ENCODE data around the gene MUC5AC.
"Not testable (repeated sequence)": the region's sequence is repeated elsewhere in the genome, so short reads cannot be mapped to it uniquely, and the experiment has no call there.

The MUC5AC gene

DNA sequence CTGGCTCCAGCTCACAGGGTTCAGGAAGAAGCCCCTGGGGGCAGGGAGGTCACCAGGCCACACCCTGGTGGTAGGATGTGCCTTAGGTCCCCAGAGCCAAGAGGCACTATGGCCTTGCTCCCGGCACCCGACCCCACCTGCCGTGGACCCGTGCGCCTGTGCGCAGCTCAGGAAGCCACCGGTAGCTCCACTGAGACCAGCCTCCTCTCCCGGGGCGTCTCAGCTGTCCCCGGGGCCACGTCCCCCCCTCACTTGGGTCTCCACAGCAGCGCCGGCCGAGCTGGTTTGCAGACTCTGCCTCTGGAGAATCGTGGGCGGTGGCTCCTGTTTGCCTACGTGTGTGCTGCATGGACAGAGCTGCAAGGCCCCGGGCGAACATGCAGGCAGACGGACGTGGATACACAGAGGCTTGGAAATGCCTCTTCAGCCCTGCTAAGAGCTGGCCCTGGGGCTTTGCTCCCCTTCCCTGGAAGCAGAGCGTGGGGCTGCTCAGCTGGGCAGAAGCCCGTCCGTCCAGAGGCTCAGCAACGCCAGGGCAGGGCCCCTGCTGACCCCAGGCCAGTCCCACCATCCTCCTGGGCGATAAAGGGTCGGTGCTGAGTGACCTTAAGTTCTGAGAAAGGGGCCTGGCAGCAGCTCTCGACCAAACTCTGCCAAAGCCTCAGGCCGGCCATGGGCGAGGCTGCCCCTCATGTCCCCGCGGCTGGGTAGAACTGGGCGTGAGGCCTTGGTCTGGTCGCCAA is 49.8 kb downstream of the MUC5AC start:
- no peak for DNase-seq (ENCODE audit: low read depth, low spot score)

DNA sequence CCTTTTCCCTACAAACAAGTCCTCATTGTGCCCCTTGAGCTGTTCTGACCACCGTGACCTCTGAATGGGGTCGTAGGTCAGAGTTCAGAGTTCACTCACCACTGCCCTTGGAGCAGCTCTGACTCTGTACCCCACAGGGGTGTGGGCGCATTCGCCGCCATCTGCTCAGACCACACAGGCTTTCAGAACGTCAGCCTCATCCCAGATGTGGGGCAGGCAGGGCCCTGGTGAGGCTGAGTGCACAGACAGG is 50.3 kb downstream of the MUC5AC start:
- no peak for DNase-seq (ENCODE audit: low read depth, low spot score)

DNA sequence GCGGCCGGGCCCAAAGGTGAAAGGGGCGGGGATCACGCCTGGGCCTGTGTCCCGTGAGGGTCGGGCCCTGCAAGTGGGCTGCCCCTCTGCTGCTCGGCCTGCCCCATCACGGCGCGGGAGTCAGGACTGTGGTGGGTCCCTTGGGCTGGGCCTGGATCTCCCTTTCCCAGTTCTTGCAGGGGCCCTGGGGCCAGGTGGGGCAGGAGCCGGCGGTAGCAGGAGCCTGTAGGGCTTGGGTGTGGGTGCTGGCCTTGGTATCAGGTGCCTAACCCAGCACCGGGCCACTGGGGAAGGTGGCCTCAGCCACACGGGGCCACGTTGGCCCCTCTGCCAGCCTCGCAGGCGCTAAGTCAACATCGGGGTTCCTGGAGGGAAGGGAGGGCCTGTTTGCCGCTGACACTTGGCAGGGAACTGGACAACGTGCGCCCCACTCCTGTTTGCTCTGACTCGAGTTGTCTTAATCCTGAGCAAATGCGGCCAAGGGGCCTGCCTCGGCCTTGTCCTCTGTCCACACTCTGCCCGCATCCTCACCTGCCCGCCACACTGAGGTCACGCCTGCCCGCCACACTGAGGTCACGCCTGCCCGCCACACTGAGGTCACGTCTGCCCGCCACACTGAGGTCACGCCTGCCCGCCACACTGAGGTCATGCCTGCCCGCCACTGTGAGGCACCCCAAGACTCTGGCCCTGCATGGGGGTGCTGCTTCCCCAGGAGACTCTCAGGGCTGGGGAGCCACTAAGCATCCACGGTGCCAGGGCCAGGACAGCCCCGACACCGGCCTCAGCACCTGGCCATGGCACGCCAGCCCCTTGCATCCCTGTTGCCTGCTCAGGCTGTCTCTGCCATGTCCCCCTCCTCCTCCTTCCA is 50.9 kb downstream of the MUC5AC start:
- DNase-seq (ENCODE audit: low read depth, low spot score) = no peak

DNA sequence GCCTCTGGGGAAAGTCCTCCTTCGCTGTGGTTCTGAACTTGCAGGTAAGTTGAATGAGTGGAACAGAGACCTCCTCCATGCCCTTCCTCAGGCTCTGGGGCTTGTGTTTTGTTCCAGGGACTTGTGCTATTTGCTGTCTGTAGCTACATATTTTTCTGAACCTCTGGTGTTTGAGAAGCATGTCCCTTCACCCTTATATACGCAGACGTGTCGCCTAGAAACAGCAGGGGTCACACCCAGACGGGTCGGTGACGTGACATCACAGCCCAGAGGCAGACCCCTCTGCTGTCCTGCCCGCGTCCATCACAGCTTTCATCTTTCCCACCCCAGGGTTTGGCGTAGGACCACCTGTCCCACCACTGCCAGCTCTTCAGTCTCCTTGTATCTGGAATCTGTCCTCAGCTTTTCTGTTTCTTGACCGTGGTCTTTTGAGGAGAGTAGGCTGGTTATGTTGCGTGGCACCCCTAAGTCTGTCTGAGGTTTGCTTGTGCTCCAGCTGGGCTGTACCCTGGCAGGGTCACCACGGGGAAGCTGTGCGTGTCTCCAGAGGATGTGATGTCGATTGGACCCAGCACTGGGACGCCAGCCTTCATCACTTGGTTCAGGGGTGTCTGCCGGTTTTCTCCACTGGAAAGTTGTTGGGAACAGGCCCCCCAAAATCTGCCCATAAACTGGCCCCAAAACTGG is 51.8 kb downstream of the MUC5AC start:
- DNase-seq (ENCODE audit: low read depth, low spot score) = no peak

DNA sequence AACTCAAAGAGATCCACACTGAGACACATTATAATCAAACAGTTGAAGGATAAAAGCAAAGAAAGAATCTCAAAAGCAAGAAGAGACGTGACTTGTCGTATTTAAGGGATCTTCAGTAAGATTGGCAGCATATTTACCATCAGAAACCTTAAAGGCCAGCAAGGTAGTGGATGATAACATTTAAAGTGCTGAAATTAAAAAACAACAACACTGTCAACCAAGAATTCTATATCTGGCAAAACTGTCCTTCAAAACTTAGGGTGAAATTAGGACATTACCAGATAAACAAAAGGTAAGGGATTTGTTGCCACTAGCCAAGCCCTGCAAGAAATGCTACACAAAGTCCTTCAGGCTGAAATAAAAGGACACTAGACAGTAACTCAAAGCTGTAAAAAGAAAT is 54.1 kb downstream of the MUC5AC start:
- DNase-seq (ENCODE audit: low read depth, low spot score) = no peak

DNA sequence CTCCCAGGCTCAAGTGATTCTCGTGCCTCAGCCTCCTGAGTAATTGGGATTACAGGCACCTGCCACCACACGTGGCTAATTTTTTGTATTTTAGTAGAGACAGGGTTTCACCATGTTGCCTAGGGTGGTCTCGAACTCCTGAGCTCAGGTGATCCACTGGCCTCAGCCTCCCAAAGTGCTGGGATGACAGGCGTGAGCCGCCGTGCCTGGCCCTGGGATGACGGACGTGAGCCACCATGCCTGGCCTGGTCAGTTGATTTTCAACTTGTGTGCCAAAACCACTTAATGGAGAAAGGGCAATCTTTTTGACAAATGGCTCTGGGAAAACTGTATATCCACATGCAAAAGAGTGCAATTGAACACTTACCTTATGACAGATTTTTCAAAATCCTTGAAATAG is 58.1 kb downstream of the MUC5AC start:
- DNase-seq (ENCODE audit: low read depth, low spot score) = not testable (repeated sequence)

DNA sequence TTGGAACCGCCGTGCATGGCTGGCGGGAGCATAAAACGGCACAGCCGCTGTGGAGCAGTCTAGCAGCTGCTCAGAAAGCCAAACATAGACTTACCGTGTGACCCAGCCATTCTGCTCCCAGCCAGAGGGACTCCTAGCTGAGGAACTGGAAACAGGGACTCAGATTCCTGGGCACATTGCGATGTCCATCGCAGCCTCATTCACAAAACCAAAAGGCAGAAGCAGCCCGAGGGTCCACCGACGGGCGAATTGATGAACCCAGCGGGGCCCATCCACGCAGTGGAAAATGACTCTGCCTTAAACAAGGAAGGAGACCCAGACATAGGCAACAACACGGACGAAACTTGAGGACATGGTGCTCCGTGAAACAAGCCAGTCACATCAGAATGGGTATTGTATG is 59.4 kb downstream of the MUC5AC start:
- DNase-seq (ENCODE audit: low read depth, low spot score) = no peak

DNA sequence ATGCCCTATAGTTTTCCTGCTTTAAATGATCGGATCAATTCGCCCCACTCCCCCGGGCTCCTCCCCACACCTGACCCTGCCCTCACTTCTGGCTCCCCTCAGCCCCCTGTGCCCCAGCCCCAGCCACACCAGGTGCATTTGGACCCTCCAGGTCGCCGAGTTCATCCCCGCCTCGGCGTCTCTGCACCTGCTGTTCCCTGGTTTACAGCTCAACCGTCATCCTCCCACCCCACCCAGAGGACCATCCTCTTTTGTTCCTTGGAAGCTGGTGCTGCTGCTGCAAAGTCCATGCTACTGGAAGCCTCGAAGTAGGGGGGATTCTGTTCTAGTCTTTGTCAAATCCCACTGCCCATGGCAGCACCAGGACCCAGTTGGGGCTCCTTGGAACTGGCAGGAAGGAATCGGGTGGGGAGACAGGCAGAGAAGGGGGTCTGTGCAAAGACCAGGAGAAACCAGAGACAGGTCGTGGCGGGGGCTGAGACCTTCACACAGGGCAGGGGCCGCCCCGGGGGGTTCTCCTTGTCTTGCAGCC is 60.6 kb downstream of the MUC5AC start:
- no peak for DNase-seq (ENCODE audit: low read depth, low spot score)

DNA sequence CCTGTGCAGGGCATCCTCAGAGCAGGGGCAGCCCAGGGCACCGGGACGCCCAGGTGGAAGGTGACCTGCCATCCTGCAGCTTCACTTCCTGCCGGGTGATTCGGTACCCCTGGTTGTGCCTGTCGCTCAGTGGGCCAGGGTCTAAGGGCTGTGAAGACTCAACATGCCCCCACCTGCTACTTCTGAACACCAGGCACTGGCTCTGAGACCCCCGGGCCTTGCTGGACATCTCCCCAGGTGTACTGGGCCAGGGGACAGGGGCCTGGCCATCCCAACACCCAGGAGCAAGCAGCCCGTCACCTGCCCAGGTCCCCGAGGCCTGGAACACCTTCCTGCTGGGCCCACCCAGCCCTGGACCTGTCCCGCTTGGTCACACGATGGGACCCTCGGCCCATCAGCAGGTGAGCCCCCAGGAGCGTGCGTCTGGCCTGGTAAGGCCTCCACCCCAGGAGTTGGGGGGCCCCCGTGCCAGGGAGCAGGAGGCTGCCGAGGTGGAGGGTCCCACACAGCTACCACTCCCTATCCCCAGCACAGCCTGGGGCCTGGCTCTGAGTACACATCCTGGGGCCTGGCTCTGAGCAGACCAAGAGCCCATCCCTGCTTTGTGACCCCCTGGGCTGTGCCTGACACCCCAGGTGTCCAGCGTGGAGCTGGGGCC is 61.2 kb downstream of the MUC5AC start:
- DNase-seq (ENCODE audit: low read depth, low spot score) = no peak

DNA sequence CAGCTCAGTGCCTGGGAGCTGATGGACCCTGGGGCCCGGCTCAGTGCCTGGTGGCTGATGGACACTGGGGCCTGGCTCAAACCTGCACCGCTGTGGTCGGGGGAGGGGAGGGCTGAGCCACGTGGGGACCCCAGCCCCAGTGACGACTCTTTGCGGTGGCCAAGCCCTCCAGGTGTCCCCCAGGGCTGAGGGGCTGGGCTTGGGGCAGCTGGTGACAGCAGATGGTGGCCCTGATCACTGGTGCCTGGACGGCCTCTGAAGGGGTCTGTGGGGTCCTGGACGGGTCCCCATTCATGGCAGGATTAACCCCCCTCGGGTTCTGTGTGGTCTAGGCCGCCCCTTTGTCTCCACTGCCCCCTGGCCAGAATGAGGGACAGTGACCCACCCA is 61.7 kb downstream of the MUC5AC start:
- no peak for DNase-seq (ENCODE audit: low read depth, low spot score)

DNA sequence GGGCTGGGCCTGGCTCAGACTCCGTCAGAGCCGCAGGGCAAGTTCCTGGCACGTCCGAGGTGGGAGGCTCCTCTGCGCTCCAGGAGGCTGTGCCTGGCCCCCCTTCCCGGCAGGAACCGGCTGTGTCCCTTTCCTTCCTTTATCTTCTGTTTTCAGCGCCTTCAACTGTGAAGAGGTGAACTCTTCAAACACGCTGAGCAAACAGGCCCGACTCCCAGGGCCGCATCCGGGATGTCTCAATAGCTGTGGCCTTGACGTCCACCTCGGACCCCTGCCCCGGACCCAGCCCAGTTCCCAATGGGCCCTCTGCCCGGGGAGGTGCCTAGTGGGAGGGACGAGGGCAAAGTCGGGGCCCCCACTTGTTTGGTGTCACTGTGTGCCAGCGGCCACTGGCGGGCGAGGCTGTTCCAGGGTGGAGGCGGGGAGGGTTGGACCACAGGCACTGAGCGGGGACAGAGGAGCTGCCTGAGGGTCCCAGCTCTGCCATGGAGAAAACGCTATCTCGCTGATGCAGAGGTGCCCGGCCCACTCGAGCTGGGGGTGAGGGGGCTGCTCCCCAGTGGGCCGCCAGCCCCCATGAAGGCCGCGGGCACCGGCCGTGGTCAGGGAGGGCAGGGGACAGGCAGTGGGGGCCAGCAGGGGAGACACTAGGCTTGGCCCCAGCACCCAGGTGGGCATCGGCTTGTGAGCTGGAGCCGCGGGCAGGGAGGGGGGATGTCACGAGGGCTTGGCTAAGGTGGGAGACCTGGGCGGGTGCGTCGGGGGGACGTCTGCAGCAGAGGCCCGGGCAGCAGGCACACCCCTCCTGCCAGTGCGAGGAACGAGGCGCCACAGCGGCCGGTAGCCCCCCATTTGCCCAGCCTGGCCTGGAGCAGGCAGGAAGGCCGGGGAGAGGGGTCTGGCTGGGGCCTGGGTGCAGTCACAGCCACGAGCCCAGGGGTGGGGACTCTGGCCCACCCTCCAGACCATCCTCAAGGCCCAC is 62.4 kb downstream of the MUC5AC start:
- no peak for DNase-seq (ENCODE audit: low read depth, low spot score)

DNA sequence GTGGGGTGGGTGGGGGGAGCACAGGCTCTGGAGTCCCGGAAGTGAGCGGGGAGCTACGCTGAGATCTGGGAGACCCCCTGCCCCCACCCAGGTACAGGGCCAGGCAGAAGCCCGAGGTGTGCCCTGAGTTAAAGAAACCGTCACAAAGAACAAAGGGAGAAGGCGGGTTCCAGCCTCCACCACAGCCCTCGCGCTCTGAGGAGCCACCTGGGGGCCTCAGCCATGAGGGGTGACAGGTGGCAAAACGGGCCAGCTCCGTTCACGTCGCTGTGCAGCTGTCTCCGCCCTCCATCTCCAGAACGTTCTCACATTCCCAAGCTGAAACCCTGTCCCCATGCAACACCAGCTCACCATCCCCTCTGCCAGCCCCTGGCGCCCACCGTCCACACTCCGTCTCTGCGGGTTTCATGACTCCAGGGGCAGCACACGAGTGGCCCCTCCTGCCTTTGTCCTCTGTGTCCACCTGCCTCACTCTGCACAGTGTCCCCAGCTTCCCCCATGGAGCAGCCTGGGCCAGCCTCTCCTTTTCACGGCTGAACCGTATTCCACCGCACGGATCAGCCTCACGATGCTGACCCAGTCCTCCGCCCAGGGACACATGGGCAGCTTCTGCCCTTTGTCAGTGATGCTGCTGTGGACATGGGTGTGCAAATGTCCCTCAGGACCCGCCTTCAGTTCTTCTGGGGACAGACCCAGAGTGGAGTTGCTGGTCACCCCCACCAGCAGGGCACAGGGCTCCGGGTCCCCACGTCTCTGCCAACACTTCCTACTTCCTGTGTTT is 63.4 kb downstream of the MUC5AC start:
- DNase-seq (ENCODE audit: low read depth, low spot score) = no peak

DNA sequence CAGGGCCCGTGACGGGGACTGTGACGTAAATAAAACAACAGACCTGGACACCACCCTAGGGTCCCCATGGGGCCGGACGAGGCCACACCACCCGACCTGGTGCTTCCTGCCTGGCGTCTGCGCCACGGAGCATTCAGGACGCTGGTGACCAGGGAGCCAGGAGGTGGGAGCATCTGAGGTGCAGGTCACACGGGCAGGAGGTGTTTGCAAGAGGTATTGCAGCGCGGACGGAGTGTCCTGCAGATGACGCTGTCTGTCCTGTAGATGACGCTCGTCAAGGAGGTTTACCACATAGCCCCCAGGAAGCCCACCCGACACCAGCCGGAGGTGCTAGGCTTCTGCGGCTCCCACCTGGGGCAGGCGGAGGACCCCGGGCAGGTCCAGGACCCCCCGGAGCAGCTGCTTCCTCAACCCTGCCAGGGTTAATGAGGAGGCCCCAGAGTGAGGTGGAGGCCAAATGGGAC is 64.1 kb downstream of the MUC5AC start:
- no peak for DNase-seq (ENCODE audit: low read depth, low spot score)

DNA sequence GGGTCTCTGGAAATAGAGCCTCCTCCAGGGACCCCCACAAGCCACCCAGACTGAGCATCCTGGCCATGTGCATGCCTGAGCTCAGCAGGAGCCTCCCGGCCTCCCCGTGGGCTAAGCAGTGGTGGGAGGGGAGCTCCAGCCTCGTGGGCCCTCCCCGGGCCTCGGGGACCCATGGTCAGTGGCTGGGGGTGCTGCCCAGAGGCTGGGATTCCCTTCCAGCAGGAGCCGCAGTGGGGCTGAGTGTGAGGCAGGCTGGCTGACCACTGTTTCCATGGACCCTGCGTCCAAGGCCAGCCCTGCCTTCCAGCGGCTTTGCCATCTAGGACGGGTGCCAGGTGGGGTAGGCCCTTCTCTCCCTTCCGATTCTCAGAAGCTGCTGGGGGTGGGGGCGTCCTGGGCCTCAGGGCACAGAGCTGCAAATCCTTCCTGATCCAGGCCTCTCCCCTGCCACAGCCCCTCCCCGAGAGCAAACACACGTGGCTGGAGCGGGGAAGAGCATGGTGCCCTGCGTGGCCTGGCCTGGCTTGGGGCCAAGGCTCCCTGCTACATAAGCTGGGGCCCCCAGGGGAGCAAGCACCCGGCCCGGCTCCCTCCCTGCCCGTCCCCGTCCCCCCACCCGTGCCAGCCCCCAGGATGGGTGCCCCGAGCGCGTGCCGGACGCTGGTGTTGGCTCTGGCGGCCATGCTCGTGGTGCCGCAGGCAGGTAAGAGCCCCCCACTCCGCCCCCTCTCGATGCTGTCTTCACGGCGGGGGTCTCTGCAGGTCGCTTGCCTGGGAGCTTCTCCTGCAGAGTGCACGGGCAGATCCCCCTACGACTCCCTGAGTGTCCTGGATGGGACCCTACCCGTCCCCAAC is 65.0 kb downstream of the MUC5AC start, which contains the start of gene MUC5B:
Gene MUC5B (plus strand): TSS at position 576 of the 855 bp plus-strand sequence. CDS start 58 bp downstream, at position 634.
- no peak for DNase-seq (ENCODE audit: low read depth, low spot score)

DNA sequence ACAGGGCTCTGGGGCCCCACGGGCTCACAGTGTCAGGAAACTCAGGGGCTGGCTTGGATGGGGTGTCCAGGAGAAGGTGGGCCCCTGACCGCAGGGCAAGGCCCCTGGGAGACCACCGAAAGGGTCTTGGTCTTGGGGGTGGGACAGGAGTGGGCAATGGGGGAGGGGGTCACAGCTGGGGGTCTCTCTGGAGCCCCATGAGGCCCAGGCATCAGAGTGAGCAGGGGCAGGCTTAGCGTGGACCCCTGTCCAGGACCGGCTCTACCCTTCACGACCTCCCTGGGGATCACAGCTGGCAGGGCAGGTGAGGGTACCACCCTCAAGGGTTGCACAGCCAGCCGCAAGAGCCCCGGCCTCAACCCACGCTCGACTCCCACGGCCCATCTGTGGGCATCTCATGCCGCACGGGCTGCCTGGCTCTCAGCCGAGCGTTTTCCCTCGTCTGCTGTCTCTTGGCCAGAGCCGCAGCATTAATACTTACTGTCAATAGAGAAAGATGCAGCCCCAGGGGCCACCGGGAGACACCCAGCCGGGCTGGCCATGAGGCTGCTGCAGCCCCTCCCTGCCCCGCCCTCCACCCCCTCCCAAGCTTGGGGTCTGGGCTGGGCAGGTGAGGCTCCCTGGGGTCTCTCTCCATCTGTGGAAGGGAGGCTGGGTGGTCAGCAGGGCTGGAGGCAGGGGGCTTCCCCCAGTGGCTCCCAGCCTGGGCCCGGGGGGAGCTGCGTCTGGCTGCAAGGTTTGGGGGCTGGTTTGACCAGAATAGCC is 65.8 kb downstream of the MUC5AC start:
- no peak for DNase-seq (ENCODE audit: low read depth, low spot score)

DNA sequence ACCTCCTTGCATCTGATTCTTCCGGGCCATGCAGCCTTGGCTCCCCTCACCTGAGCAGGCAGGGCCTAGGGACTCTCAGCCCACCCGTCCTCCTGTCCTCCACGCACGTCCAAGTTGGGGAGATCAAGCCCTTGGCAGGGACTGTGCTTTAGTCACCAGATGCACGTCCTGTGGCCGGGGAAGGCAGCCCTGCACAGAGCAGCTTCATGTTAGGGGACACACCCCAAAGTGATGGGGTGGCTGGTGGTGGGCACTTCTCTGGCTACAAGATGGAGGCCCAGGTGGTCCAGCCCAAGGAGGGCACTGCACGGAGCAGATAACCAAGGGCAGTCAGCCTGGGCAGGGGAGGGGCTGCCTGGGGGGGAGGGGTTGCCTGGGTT is 66.3 kb downstream of the MUC5AC start:
- DNase-seq (ENCODE audit: low read depth, low spot score) = no peak

DNA sequence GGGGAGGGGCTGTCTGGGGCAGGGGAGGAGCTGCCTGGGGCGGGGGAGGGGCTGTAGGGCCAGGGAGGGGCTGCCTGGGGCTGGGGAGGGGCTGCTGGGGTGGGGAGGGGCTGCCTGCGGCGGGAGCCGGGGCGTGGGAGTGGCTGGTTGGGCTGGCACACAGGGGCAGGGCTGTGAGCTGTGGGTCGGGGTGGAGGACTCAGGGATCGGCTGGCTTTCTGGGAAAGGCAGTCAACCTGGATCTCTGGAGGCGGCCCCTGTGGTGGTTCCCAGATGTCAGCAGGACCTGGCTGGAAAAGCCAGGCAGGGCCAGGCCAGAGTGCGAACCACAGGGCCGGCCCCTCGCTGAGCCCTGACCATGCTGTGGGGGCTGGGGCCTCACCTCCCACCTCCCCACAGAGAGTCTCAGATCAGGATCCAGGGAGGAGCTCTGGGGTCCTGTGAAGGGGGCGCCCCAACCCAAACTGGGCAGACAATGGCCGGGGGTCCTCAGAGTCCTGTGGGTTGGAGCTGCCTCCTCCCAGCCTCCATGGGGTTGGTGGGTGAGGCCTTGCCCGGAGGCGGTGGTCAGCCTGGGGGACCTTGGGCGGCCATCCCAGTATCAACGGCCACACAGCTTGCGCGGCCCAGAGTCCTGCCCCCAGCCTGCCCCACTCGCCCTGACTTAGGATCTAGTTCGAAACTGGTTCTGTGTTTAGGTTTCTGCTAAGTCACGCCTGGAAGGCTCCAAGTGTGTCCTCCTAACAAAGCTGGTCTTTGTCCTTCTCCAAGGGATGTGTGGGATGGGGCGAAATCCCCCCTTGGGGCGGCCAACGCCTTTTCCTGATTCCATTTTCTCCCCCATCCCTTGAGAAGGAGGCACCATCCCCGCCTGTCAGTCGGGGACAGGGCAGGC is 67.0 kb downstream of the MUC5AC start:
- DNase-seq (ENCODE audit: low read depth, low spot score) = no peak
